HUDEP-2 (cell line): ENCODE data around the gene IDUA.
"Not testable (repeated sequence)": the region's sequence is repeated elsewhere in the genome, so short reads cannot be mapped to it uniquely, and the experiment has no call there.

Experiments
- DNase-seq, 76 experiments: peaks; one replicate each; lab custom pipeline; 2025; ENCODE audit not compliant: unreplicated experiment in 76 of 76; lab: John Stamatoyannopoulos, UW

The IDUA gene

DNA sequence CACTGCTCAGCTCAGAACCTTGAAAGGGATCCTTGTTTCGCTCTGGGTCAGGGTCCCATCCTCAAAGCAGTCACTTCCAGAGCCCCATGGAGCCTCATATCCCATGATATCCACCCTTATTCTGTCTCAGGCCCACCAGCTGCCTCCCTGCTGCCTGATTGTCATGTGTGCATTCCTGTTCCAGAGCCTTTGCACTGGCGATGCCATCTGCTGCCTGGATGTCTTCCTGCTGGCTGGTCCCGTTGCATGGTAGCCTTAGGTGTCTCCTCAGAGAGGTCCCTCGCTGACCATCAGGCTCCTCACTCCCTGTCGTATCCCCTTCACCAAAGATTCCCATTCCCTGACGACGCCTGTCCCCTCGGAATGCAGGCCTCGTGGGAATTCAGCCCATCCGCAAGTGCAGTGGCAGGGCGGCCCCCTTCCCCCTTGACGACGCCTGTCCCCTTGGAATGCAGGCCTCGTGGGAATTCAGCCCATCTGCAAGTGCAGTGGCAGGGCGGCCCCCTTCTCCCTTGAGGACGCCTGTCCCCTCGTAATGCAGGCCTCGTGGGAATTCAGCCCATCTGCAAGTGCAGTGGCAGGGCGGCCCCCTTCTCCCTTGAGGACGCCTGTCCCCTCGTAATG lies 12.5 kb downstream of the IDUA start:
- DNase-seq, result not testable (repeated sequence)

DNA sequence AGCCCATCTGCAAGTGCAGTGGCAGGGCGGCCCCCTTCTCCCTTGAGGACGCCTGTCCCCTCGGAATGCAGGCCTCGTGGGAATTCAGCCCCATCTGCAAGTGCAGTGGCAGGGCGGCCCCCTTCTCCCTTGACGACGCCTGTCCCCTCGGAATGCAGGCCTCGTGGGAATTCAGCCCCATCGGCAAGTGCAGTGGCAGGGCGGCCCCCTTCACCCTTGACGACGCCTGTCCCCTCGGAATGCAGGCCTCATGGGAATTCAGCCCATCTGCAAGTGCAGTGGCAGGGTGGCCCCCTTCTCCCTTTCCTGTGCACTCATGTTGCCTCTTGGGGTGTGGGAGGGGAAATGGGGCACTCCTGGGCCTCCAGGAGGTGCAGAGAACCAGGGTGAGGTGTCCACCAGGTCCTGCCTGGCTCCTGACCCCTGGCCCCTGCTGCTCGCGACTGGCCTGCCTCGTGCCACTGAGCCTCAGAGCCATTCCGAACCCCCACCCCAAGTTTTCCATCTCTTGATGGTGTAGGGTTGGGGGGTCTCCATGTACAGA lies 13.1 kb downstream of the IDUA start:
- no peak for DNase-seq

- no peak for DNase-seq
Measured at GRCh38 chr4:1000686-1001260, 13.9 kb downstream of the IDUA start.

DNA sequence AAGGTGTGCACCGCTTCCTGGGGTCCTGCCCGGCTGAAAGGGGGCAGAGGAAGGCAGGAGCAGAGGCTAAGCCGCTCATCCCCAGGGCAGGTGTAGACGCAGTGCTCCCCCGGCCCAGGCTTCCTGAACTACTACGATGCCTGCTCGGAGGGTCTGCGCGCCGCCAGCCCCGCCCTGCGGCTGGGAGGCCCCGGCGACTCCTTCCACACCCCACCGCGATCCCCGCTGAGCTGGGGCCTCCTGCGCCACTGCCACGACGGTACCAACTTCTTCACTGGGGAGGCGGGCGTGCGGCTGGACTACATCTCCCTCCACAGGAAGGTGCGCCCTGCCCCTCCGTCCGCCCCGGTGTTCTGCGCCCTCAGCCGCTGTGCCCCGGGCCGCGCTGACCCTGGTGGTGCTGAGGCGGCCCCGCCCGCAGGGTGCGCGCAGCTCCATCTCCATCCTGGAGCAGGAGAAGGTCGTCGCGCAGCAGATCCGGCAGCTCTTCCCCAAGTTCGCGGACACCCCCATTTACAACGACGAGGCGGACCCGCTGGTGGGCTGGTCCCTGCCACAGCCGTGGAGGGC lies 14.8 kb downstream of the IDUA start:
- DNase-seq, result no peak

- peak in 7 of 76 experiments; percentile 16 to 41 (median 19) for DNase-seq
Measured at GRCh38 chr4:1002131-1002630, 15.3 kb downstream of the IDUA start.

DNA sequence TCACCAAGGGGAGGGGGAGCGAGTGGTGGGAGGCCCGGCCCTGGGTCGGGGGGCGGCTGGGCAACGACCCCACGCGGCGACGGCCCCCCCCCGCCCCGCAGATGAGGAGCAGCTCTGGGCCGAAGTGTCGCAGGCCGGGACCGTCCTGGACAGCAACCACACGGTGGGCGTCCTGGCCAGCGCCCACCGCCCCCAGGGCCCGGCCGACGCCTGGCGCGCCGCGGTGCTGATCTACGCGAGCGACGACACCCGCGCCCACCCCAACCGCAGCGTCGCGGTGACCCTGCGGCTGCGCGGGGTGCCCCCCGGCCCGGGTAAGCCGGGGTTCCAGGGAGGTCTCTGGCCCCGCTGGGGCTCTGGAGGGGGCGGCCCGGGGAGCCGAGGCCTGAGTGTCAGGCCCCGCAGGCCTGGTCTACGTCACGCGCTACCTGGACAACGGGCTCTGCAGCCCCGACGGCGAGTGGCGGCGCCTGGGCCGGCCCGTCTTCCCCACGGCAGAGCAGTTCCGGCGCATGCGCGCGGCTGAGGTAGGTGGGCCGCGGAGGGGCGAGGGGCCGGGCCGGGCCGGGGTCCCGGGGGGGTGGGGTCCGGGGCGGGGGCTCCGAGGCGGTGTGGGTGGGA lies 15.9 kb downstream of the IDUA start:
- no peak for DNase-seq

DNA sequence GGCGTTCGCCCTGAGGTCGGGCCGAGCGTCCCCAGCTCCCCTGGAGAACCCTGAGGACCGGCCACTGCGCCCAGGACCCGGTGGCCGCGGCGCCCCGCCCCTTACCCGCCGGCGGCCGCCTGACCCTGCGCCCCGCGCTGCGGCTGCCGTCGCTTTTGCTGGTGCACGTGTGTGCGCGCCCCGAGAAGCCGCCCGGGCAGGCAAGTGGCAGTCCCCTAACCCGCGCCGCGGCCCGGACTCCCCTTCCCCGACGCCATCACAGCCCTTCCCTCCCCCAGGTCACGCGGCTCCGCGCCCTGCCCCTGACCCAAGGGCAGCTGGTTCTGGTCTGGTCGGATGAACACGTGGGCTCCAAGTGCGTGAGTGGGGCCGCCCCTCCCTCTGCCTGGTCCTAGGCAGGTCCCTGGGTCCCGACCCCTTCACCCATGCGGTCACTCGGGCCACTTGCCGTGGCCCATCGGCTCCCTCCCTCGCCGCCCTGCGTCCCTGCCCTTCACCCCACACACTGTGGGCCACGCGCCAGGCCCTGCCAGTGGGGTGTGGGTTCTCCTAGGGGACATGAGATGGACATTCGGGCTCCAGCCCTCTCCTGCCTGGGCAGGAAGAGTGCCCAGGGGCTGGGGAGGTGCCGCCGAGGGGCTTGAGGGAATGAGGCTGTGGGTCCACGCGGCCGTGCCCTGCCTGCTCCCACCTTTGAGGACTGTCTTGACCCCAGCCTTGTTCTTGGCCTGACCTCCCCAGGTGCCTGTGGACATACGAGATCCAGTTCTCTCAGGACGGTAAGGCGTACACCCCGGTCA lies 16.6 kb downstream of the IDUA start:
- DNase-seq, result no peak

DNA sequence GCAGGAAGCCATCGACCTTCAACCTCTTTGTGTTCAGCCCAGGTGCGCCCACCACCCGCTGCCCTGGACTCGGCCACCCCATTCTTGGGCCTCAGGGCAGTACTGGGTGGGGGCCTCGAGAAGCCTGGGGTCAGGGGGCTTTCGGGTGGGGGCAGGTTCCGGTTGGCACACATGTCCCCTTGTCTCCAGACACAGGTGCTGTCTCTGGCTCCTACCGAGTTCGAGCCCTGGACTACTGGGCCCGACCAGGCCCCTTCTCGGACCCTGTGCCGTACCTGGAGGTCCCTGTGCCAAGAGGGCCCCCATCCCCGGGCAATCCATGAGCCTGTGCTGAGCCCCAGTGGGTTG lies 17.2 kb downstream of the IDUA start:
- DNase-seq, result no peak

- no peak for DNase-seq
Measured at GRCh38 chr4:1004557-1005485, 18.0 kb downstream of the IDUA start.

DNA sequence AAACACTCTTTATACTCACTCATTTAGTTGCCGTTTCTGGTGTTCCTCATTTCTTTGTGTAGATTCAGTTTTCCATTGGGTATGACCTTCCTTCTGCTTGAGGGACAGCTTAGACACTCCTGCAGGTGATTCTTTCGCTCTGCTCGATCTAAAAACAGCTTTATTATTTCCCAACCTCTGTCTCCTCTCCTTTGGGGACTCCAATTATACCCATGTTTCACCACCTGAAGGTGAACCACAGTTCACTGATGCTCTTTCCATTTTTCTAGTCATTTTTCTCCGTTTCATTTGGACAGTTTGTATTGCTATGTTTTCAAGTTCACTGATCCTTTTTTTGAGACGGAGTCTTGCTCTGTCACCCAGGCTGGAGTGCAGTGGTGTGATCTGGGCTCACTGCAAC lies 20.0 kb downstream of the IDUA start:
- no peak for DNase-seq

- peak in 3 of 76 experiments; percentile 18 to 26 (median 19) for DNase-seq
Measured at GRCh38 chr4:1008840-1009541, 22.1 kb downstream of the IDUA start.

DNA sequence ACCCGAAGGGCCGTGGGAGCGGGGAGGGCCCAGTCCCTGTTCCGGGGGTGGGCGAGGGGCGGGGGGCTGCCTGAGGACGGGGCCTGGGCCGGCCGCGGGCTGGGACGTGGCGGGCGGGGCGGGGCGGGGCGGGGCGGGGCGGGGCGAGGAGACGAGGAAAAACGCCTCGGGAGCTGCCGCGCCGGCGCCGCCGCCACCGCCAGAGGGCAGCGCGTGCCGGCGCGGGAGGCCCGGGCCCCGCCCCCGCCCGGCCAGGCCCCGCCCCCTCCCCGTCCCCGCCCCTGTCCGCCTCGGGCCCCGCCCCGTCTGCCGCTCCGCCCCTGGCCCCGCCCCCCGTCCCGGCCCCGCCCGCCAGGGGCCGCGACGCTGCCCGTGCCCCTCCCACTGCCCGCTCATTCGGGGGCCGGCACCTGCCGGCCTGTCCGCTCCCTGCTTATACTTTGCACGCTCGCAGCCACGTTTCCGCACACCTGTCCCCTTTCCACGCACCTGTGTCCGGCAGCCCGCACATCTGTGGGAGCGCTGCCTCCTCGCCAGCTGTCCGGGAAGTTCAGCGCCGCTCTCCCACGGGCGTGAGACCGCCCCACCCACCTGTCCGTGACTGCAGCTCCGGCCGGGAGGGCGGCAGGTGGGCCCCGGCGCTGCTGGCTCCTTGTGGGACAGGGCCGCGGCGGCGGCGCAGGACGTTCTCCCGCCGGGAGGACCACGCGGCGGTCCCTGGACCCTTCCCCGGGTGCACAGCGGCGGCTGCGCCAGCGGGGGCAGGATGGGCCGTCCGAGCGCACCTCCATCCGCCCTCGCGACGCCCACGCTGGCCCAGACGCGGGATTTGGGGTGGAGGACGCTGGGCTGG lies 22.9 kb downstream of the IDUA start:
- peak in 55 of 76 experiments; percentile 11 to 73 (median 49) for DNase-seq

GRCh38 chr4:1010395-1011021 lies 23.7 kb downstream of the IDUA start:
- peak in 52 of 76 experiments; percentile 2 to 57 (median 36) for DNase-seq

DNA sequence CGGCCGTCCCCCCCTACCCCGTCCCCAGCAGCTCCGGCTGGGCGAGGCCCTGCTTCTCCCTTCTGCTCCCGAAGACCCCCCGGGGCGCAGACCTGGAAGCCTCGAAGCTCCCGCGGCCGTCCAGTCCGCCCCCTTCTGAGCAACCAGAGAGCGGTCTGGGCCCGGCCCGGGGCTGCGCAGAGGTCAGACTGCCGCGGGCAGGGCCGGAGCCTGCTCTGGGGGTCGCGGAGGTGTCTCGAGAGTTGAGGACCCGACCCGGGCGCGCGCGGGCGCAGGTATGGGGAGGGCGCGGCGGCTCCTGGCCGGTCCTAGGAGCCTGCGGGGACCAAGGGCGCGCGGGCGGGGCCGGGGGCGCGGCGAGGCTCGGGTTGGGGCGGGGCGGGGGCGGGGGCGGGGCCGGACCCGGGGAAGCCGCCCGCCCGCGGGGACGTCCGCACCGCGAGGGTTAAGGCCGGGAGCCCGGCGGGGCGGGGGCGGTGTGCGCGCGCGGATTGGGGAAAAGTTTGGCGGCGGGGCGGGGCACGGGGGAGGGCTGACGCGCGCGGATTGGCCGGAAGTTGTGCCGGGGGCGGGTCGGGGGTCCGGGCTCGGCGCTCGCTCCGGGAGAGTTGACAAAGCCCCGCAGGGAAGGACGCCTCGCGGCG lies 24.3 kb downstream of the IDUA start, which contains the start of gene FGFRL1:
TSS of gene FGFRL1 (plus strand) at position 605 of the 644 bp plus-strand sequence. CDS start 860 bp downstream, outside the sequence.
- DNase-seq, result peak in 74 of 76 experiments; percentile 18 to 96 (median 84)

DNA sequence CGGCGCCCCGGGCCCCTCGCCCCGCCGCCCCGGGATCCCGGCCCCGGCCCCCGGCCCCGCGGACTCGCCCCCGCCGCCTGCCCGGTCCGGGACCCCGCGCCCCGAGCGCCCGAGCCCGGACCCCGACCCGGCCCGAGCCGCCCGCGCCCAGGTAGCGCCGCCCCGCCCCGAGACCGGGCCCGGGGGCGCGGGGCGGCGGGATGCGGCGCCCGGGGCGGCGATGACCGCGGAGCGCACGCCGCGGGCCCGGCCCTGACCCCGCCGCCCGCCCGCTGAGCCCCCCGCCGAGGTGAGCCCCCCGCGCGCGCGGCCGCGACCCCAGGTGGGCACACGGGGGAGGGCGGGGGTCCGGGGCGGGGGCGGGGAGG lies 24.8 kb downstream of the IDUA start:
- DNase-seq, result no peak

DNA sequence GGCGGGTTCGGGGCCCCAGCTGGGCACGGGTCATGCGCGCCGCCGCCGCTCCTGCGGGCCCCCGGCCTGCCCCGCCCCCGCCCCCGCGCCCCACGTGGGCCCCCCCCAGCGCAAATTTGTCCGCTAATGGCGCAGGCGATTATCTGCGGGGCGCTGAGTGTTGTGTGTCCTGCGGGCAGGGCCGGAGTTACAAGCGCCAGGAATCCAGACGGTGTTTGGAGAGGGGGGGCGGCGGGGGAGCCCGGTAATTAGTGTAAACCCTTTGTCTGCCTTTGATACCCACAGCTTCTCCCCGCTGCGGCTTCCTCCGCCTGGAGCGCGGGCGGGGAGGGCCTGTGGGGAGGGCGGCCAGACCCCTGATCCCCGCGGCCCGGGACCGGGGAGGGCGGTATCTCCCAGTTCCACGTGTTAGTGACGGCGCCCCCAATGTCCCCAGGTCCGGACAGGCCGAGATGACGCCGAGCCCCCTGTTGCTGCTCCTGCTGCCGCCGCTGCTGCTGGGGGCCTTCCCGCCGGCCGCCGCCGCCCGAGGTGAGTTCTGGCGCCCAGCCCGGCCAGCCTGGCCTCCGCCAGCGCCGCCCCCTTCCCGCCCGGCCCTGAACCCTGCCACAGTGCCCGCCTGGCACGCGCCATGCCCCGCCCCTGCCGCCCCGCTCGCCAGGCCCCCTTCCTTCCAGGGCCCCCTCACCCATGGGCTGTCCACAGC lies 25.3 kb downstream of the IDUA start:
- DNase-seq, result peak in 55 of 76 experiments; percentile 7 to 76 (median 52)
